EH (cell line): ENCODE data around the gene LY6G6F.
A peak's percentile ranks its signal among the peaks of the same experiment; 100 is the strongest.

Experiments
- DNase-seq: peaks from one replicate; pipeline ENCODE4 v3.0.0-alpha.2; 2015; ENCODE audit warnings: low read depth

LY6G6F gene, protein sequence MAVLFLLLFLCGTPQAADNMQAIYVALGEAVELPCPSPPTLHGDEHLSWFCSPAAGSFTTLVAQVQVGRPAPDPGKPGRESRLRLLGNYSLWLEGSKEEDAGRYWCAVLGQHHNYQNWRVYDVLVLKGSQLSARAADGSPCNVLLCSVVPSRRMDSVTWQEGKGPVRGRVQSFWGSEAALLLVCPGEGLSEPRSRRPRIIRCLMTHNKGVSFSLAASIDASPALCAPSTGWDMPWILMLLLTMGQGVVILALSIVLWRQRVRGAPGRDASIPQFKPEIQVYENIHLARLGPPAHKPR

DNA sequence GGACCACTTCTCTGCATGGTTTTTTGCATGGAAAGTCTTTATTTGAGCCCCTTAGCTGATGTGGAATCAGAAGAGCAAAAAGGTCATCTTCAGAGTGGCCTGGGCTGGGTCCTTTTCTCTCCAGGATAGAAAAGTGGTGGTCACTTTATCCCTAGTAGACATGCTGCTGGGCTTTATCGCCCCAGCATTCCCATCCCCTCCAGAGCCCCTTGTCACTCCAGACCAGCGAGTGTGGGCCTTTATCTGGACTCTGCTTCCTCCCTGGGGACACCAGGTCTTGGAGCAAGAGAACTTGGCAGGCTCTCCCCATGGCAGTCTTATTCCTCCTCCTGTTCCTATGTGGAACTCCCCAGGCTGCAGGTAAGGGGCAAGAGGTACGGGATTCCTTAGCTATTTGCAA lies at the start of gene LY6G6F:
Gene LY6G6F (plus strand): TSS at position 268 of the 400 bp plus-strand sequence. CDS start 41 bp downstream, at position 309.
- DNase-seq, result no peak

DNA sequence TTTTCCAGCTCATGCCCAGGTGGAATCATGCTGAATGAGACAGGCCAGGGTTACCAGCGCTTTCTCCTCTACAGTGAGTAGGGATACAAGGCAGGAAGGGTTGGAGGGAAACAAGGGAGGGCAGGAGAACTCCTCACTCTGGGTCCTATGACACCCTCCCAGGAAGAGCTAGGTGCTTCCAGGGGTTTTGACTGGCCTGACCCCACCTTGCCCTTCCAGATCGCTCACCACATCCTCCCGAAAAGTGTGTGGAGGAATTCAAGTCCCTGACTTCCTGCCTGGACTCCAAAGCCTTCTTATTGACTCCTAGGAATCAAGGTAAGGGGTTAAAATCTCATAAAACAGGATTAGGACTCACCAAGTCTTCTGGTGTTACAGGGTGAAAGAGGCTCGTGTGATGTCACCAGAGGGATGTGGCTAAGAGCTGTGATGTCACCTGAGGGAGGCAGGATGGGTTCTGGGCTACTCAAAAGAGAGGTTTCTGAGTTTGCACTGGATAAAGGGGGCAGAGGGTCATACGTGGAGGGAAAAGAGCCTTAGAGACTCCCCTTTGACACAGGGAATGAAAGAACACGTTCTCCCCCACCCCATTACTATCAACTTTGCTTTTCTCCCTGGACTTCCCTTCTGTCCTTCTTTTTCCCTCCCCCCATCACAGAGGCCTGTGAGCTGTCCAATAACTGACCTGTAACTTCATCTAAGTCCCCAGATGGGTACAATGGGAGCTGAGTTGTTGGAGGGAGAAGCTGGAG lies 49.1 kb upstream of the LY6G6F start:
- no peak for DNase-seq

DNA sequence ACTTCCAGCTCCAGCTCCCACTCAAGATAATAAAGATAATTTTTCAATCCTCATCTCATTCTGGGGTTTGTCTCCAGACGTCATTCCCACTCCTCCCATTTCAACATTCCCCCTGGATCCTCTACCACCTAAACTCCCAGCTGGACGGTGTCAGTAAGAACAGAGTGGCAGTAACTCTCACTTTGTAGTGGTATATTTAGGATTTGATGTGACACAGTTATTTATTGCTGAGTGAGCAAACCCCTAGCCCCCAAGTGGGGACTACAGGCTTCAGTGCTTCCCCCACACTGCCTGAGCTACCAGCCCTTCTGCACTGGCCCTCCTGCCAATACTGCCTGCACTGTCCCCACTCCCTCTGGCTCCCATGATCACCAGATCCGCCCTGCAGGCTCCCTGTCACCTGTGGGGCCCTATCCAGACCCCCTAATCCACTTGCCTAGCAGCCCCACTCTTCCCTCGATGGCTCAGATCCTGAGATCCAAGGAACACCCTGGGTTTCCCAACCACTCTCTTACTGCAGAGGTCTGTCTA lies 48.4 kb upstream of the LY6G6F start:
- no peak for DNase-seq

DNA sequence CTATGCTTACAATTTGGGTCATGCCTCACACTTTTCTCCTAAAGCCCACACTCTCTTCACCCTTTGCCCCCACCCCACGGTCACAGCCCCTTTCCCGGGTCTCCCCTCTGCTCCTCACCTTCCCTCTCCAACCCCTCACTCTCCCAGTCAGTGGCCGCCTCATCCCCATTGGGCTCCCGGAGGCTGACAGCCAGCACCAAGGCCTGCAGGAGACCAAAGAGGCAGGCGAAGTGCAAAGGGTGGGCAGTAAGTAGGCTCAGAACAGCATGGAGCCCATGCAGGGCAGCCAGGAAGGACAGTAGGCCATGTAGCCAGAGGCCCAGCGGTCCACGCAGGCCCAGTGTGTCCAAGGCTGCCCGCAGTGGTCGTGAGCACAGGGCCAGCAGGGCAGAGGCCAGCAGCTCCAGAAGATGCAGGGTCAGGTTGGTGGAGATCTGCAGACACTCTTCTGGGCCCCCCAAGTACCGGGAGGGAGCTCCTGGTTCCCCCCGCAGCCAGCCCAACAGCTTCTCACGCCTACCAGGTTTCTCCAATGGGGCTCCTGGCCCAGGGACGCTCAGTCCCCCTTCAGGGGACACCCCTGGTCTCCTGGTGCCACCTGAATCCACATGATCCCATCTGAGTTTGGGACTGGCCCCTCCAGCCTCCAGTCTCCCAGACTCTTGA lies 47.5 kb upstream of the LY6G6F start:
- DNase-seq, result no peak

DNA sequence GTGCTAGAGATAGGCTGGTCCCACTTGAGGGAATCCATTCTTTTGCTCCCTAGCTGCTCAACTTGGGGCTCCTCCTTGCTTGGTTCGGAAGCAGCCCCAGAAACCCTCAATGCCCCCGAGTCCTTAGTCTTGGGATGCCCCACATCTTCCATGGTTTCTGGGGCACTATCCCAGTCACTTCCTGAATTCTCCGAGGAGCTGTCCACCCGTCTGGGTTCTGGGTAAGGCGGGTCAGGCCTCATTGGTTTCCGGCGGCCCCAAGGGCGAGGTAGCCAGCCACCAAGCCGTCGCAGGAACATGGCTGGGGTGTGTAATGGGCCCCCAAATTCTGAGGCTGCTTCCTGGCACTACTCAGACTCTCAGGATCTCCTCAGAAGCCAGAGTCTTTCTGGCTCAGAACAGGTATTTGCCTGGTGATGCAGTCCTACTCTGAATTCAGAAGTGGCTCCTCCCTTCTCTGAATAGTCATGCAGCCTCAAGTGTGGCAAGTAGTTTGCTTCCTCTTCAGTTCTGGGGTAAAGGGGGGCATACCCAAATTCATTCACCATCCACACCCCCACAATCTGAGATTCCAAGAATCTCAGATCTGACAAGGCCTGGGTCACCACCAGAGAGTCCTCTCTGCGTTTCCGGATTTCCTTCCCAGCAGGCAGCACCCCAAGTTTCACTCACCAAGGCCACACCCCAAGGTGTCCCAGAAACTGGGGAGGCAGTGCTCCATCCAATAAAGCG lies 46.9 kb upstream of the LY6G6F start:
- peak; percentile 53 for DNase-seq

DNA sequence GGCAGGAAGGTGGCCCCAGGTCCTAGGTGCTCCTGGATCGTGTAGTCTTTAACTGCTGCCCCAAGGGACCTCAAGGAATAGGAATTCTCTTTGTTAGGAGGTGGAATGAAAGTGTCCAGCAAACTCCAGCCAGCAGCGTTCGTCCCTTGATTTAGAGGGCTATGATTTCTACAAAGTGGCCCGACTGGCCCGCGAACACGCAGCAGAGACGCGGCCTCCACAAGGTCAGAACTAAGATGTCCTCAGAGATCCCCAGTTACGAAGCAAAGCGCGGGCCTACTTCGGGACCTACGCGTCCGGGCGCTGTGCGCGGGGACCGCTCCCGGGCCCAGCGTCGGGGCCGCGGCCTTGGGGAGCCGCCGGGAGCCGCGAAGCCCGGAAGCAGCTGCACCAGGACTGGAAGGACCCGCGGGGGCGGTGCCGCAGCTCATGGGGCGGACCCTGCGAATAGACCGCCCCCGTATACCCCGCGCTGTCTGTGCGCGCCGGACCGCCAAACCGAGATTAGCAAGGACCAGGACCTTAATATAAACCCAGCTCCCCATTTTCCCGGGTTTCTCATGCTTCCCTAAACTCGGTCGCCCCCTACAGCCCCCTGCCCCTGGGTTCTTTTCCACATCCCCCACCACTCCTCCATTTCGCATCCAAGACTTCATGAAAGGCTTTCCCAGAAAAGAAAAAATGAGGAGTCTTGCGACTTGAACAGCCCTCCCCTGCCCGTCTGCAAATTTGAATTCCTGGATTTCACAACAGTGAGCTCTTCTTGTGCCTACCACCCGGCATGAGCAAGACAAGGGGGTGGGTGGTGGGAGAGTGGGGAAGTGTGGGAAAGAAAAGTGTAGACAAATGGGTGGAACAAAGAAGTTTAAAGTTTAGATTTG lies 46.0 kb upstream of the LY6G6F start, which contains the start of gene C6orf47:
Gene C6orf47 (minus strand): TSS at position 398 of the 881 bp plus-strand sequence. CDS start 831 bp downstream, outside the sequence.
- peak; percentile 84 for DNase-seq

DNA sequence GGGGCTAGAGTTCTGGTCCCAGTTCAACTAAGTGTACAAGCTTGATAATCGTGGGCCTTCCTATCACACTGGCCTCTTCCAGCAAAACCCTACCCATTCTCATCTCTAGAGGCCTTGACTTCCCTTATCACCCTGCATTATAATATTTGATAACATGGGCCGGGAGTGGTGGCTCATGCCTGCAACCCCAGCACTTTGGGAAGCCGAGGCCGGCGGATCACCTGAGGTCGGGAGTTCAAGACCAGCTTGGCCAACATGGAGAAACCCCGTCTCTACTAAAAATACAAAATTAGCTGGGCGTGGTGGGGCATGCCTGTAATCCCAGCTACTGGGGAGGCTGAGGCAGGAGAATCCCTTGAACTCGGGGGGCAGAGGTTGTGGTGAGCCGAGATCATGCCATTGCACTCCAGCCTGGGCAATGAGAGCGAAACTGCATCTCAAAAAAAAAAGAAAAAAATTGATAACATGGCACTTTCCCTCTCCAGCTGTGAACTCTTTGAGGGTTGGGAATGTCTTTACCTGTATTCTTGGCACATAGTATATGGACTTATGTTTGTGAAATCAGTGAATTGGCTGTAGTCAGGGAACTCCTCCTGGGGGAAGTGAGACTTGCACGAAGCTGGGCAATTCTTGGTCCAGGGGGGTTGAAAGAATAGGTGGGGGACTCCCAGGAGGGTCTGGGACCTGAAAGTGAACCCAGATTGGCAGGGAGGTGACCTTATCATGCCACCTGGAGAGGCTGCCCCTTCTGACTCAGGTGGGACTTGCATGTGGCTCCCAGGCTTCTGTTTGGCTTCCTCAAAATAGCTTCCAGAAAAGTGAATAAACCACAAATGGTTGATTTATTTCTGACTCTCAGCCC lies 45.2 kb upstream of the LY6G6F start:
- DNase-seq, result no peak

DNA sequence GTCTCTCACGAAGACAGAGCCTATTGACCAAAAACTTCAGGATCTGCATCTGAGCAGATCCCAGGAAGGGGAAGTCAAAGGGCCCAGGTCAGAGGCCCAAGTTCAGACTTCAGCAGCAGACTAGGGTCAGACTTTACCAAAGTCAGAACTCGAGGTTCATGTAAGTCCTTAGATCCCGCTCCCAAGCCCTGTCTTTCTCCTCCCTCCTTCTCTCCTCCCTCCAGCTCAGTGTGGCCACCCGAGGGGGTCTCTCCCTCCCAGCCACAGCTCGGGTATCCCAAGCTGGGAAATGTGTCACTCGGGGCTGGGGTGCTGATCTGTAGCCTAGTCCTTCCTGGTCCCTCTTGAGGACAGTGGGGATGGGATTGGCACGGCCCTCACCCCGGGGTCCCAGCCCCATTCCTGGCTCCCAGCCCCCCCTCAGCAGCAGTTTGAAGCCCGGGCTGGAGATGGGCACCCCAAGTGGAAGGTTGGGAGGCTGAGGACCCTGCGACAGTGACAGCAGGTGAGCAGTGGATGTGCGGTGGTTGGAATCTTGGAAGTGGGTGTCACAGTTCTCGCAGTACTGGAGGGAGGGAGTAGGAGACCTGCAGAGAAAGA lies 44.4 kb upstream of the LY6G6F start:
- DNase-seq, result no peak

DNA sequence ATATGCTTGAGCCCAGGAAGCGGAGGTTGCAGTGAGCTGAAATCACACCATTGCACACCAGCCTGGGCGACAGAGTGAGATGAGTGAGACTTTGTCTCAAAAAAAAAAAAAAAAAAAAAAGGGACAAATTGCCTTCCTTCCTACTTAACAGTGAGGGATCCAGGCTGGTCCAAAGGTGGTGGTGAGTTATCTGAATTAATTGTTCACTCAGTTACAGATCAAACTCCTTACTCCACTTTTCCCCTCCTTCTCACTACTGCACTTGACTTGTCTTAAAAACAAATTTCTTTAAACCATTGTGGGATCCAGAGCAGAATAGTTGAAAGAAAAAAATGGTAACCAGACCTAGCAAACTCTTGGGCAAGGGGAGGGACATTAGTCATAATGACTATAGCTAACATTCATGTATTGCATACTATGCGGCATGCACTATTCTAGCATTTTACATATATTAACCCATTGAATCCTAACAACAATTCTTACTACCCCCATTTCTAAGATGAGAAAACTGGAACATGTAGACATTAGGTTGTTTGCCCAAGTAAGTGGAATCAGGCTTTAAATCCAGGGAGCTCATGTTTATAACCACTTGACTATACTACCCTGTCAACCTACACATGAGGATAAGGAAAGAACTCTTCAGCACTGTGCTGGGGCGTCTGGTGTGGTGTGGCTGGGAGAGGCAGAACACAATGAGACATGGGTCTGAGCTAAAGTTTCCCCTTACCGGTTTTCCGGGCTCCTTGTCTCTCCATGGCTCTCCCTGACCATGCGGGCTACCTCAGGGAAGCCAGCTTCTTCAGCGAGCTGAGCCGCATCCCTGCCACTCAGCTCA lies 43.3 kb upstream of the LY6G6F start:
- peak; percentile 23 for DNase-seq

DNA sequence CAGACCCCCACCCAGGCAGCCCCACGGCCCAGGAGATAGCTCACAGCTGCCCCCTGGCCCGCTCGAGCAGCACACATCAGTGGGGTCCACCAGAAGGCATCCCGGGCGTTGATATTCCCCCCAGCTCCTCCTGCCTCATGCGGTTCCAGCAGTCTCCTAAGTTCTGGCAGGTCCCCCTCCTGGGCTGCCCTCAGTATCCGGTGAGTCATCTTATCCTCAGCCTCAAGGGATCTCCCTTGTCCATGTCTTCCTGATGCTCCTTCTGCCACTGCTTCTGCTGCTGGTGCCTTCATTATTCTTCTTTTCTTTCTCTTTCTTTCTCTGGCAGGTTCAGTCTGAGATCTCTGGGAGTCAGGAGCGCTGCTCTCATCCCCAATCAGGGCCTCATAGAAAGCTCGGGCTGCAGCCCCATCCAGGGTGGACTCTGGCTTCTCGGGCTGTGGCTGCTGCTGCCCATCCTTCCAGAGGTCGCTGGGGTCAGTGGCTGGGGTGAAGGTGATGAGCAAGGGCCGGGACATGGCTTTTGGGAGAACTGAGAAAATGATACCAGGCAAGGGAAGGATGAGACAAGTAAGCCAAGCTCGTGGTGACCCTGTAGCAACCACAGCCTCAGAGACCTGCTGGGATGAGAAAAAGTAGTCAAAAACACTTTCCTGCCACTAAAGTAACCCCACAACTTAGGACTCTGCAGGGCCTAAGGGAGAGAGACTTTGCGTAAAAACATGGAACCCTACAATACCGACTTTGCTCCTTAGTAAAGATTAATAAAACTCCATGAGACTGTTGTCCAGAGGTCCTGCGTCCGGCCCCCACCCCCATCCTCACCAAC lies 42.5 kb upstream of the LY6G6F start:
- DNase-seq, result peak; percentile 89

DNA sequence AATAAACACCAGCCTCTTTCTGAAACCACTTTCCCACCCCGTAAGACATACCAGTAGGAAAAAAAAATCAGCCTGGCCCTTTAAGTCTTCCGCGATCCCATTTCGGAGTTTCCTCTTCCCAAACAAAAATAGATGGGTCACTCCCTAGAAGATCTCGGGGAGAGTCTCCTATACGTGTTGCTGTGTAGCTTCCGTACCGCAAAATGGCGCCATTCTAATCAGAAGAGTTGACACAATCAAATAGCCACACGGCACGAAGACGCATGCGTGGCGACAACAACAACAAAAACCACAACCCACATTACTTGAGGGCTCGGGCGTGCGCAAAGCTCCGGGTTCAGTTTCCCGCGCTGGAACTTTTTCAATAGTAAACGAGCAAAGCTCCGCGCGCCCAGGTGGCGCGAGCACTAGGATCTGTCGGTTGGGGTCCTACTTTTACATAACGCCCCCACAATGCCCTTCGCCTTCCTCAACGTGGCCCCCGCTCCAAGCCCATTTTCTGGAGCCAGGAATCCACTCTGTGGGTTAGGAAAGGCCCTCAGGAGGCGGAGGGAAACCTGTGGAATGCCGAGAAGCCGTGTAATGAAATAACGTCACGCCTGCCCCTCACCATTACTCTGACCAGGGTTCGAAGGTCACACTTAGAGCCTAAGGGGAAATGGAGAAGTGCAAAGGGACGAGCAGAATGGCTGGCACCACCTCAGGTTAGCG lies 41.7 kb upstream of the LY6G6F start, which contains the start of gene GPANK1:
Gene GPANK1 (minus strand): TSS at position 208 of the 711 bp plus-strand sequence. CDS start 519 bp downstream, outside the sequence.
- DNase-seq, result peak; percentile 97

DNA sequence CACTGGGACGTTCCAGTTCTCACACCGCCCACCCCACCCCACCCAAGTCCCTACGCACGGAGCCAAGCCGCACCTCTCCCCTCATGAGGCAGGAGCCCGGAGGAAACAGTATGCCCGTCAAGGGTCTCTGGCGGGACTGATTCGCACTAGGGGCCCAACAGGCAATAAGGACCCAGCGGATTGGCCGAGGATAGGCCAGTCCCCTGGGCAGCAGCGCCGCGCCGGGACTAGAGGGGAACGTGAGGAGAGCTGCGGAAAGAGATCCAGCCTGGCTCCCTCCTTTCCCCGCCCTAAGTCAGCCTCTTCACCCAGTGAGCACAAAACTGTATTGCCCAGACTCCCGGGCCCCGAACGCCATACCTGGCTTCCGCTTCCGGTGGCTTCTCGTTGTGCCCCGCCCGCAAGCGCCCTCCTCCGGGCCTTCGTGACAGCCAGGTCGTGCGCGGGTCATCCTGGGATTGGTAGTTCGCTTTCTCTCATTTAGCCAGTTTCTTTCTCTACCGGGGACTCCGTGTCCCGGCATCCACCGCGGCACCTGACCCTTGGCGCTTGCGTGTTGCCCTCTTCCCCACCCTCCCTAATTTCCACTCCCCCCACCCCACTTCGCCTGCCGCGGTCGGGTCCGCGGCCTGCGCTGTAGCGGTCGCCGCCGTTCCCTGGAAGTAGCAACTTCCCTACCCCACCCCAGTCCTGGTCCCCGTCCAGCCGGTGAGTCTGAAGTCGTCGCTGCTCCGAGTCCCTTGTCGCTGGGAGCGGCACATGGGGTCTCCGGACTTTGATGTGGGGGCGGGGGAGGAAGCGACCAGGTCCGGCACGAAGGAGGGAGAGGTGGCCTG lies 40.9 kb upstream of the LY6G6F start, which contains the start of gene CSNK2B:
Gene CSNK2B (plus strand): TSS at position 580 of the 836 bp plus-strand sequence. CDS start 752 bp downstream, outside the sequence.
- peak; percentile 98 for DNase-seq

DNA sequence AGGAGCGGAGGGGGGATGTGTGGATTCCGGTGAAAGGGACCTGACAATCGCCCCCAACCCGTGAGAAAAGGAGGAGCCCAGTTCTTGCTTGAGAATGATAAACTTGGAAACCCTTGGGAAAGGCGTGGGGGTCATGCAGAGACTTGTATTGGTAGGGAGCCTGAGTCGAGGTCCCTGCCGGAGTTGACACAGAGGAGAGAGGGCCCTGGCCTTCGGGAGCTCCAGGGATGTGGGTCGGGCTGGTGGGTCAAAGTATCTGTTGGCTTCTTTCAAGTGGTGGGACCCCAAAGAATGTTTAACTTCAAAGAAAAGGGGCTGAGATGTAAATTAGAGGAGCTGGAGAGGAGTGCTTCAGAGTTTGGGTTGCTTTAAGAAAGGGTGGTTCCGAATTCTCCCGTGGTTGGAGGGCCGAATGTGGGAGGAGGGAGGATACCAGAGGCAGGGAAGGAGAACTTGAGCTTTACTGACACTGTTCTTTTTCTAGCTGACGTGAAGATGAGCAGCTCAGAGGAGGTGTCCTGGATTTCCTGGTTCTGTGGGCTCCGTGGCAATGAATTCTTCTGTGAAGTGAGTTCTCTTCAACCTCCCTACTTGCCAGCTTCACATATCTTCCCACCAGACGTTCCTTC lies 40.2 kb upstream of the LY6G6F start:
- DNase-seq, result peak; percentile 34

DNA sequence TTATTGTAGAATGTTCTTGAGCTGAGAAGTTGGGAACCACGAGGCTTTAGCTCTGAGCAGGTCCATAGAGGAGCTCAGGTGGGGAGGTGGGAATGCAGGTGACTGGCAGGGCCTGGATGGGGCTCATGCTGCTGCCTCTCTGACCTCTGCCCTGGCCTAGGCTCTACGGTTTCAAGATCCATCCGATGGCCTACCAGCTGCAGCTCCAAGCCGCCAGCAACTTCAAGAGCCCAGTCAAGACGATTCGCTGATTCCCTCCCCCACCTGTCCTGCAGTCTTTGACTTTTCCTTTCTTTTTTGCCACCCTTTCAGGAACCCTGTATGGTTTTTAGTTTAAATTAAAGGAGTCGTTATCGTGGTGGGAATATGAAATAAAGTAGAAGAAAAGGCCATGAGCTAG lies 37.0 kb upstream of the LY6G6F start, which contains the start of gene LY6G5B:
Gene LY6G5B (plus strand): TSS at position 301 of the 400 bp plus-strand sequence. CDS start 975 bp downstream, outside the sequence.
- DNase-seq, result no peak

DNA sequence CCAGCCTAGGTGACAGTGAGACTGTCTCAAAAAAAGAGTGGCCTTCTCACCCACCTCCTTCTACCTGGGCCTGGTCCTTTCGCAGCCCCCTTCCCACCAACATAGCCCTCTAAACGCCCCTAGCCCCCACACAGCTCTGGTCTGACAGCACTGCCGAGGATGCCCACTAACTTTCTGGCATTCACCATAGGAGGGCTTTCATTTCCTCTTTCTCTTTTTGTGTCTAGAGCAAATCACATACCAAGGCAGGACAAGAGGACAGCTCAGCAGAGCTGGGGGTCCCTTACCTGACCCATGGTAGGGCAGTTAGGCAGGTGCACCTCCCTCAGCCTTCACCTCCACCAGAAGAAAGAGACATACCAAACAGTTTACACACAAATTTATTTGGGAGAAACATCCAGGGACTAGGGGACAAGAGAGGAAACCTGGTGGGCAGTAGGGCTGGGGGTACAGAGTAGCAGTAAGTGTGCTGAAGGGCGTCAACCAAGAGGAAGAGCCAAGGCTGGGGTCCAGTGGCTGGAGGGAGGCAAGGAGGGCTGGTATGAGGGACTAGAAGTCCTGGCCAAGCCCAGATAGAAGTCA lies 30.3 kb upstream of the LY6G6F start:
- no peak for DNase-seq
